ENCODE data around the gene GJA9. TPM values are rescaled to one million over a fixed set of nuclear protein-coding genes. Genes with fewer than 3 reads are reported as not detected.
"Not testable (repeated sequence)": the region's sequence is repeated elsewhere in the genome, so short reads cannot be mapped to it uniquely, and the experiment has no call there.

The GJA9 gene
- total RNA-seq, 1 experiment from 2014 or later: 0.10 TPM

- CTCF ChIA-PET: no interaction called here
Observed at GRCh38 chr1:38846210-38846609, 35.2 kb downstream of the GJA9 start.

DNA sequence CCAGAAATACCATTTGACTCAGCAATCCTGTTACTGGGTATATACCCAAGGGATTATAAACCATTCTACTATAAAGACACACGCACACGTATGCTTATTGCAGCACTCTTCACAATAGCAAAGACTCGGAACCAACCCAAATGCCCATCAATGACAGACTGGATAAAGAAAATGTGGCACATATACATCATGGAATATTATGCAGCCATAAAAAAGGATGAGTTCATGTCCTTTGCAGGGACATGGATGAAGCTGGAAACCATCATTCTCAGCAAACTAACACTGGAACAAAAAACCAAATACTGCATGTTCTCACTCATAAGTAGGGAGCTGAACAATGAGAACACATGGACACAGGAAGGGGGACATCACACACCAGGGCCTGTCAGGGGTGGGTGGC, 36.3 kb downstream of the GJA9 start:
- peaks cover 12% of the 10 kb centered on the region for H3K36me3 ChIP-seq (ENCODE audit: control insufficient read depth, insufficient read depth, low read length)
- intact Hi-C loops (cut with micrococcal nuclease; ENCODE audit: unreplicated experiment); in situ Hi-C loops (cut with HindIII; ENCODE audit: low pct_unique_long_range_greater_than_20kb, low sequenced_read_pairs); H3K4me3 ChIP-seq (ENCODE audit: low read depth in 2 of 2, low read length in 2 of 2); CTCF ChIA-PET; POLR2A ChIA-PET; H3K27me3 ChIP-seq (ENCODE audit: control insufficient read depth, insufficient read depth, low read length); H3K4me1 ChIP-seq (ENCODE audit: control insufficient read depth, insufficient read depth, low read length); ATAC-seq; DNase-seq (ENCODE audit: low read depth, low spot score); H3K9me3 ChIP-seq (ENCODE audit: control insufficient read depth, insufficient read depth, low read depth, low read length); H3K27ac ChIP-seq (ENCODE audit: low read length); BruUV-seq (replicated peaks): not testable (repeated sequence)

More at GRCh38 chr1:38846210-38846609, 35.2 kb downstream of the GJA9 start:
- H3K36me3 ChIP-seq (ENCODE audit: control insufficient read depth, insufficient read depth, low read length): peaks cover 8% of the 10 kb centered on the region
- DNase-seq (ENCODE audit: low read depth, low spot score) (no peak), ATAC-seq (no peak)
- in situ Hi-C loops (cut with HindIII; ENCODE audit: low pct_unique_long_range_greater_than_20kb, low sequenced_read_pairs) (no loop called here), intact Hi-C loops (cut with micrococcal nuclease; ENCODE audit: unreplicated experiment) (no loop called here)
- POLR2A ChIA-PET: no interaction called here
- H3K4me3 ChIP-seq (ENCODE audit: low read depth in 2 of 2, low read length in 2 of 2): no peak overlapping the region
- H3K27ac ChIP-seq (ENCODE audit: low read length): no peak overlapping the region
- H3K9me3 ChIP-seq (ENCODE audit: control insufficient read depth, insufficient read depth, low read depth, low read length): no peaks in the 10 kb centered on the region
- no TSS peak for BruUV-seq (replicated peaks)
- H3K4me1 ChIP-seq (ENCODE audit: control insufficient read depth, insufficient read depth, low read length): no peaks in the 10 kb centered on the region
- H3K27me3 ChIP-seq (ENCODE audit: control insufficient read depth, insufficient read depth, low read length): no peaks in the 10 kb centered on the region
- TF ChIP-seq REST (IDR thresholded peaks at IDR 0.05; ENCODE audit: insufficient read depth in 1 of 2, low read depth in 2 of 2, low read length in 1 of 2): no peak
- no peak for TF ChIP-seq POLR2AphosphoS5 (IDR thresholded peaks at IDR 0.05; ENCODE audit: low read depth, low read length)
- no peak for TF ChIP-seq SIN3A (IDR thresholded peaks at IDR 0.05; ENCODE audit: borderline replicate concordance, insufficient read depth, low read depth, low read length)
- no peak for TF ChIP-seq TCF7L2 (IDR thresholded peaks at IDR 0.05; ENCODE audit: low read depth, low read length)
- TF ChIP-seq, protein P1, sequence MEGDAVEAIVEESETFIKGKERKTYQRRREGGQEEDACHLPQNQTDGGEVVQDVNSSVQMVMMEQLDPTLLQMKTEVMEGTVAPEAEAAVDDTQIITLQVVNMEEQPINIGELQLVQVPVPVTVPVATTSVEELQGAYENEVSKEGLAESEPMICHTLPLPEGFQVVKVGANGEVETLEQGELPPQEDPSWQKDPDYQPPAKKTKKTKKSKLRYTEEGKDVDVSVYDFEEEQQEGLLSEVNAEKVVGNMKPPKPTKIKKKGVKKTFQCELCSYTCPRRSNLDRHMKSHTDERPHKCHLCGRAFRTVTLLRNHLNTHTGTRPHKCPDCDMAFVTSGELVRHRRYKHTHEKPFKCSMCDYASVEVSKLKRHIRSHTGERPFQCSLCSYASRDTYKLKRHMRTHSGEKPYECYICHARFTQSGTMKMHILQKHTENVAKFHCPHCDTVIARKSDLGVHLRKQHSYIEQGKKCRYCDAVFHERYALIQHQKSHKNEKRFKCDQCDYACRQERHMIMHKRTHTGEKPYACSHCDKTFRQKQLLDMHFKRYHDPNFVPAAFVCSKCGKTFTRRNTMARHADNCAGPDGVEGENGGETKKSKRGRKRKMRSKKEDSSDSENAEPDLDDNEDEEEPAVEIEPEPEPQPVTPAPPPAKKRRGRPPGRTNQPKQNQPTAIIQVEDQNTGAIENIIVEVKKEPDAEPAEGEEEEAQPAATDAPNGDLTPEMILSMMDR (IDR thresholded peaks at IDR 0.05): no peak

DNA sequence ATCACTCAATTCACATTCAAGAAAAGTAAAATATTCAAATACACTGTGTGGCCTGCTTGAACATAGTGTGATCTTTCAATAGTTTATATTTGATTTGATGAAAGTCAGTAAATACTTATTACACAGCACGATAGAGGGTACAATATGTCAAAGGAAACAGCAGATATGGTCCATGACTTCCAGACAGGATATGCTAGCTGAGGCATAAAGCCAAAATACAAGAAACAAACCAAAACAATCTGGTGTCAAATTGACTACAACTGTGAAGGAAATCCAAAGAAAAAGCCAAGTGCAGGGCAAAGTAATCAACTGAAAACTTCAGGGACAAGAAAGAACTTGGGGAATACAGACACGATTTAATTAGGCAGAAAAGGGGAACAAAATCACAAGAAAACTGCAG, 41.1 kb downstream of the GJA9 start:
- intact Hi-C loops (cut with micrococcal nuclease; ENCODE audit: unreplicated experiment): no loop called here
- no TSS peak for BruUV-seq (replicated peaks)
- H3K4me1 ChIP-seq (ENCODE audit: control insufficient read depth, insufficient read depth, low read length): no peaks in the 10 kb centered on the region
- H3K27me3 ChIP-seq (ENCODE audit: control insufficient read depth, insufficient read depth, low read length): no peaks in the 10 kb centered on the region
- H3K4me3 ChIP-seq (ENCODE audit: low read depth in 2 of 2, low read length in 2 of 2): no peak overlapping the region
- in situ Hi-C loops (cut with HindIII; ENCODE audit: low pct_unique_long_range_greater_than_20kb, low sequenced_read_pairs): no loop called here
- no peaks in the 10 kb centered on the region for H3K9me3 ChIP-seq (ENCODE audit: control insufficient read depth, insufficient read depth, low read depth, low read length)
- ATAC-seq (no peak), DNase-seq (ENCODE audit: low read depth, low spot score) (no peak)
- CTCF ChIA-PET: no interaction called here
- POLR2A ChIA-PET: interaction anchor here (0.7 kb wide), 1 partner anchor 249 kb away, joined by 7 read pairs; no protein-coding TSS in a partner anchor
- H3K36me3 ChIP-seq (ENCODE audit: control insufficient read depth, insufficient read depth, low read length): peaks cover 14% of the 10 kb centered on the region
- no peak overlapping the region for H3K27ac ChIP-seq (ENCODE audit: low read length)
- TF ChIP-seq REST (IDR thresholded peaks at IDR 0.05; ENCODE audit: insufficient read depth in 1 of 2, low read depth in 2 of 2, low read length in 1 of 2): no peak
- TF ChIP-seq, protein P1 (IDR thresholded peaks at IDR 0.05): no peak
- no peak for TF ChIP-seq POLR2AphosphoS5 (IDR thresholded peaks at IDR 0.05; ENCODE audit: low read depth, low read length)
- no peak for TF ChIP-seq TCF7L2 (IDR thresholded peaks at IDR 0.05; ENCODE audit: low read depth, low read length)
- TF ChIP-seq SIN3A (IDR thresholded peaks at IDR 0.05; ENCODE audit: borderline replicate concordance, insufficient read depth, low read depth, low read length): no peak

Data from Panc1 (cell line).